WTC11 (cell line): ENCODE data around the gene PVALEF. TPM values are rescaled to one million over a fixed set of nuclear protein-coding genes. Genes with fewer than 3 reads are reported as not detected.

Experiments used
- ATAC-seq: fragments of 200-7000 bp; cut with Tn5 transposase; 2 replicates; pipeline ENCODE4 v1.10.0; 2021; ENCODE audit warnings: mild to moderate bottlenecking, moderate library complexity
- CTCF ChIA-PET: fragments of 300-600 bp; sonication (Branson Sonifier 250); formaldehyde crosslinking; loops from one replicate; lab custom pipeline; 2021; ENCODE audit warnings: antibody characterized with exemption; lab: Charles Lee
- POLR2A ChIA-PET: fragments of 350-600 bp; sonication (Branson Sonifier 250); formaldehyde crosslinking; loops from one replicate; lab custom pipeline; 2021; ENCODE audit warnings: antibody characterized with exemption; lab: Charles Lee
- DNase-seq: peaks from one replicate; pipeline ENCODE4 v3.0.0; 2021; ENCODE audit warnings: low spot score
- H3K27ac Mint-ChIP-seq: 2 replicates; pipeline ENCODE4 v1.8.0; 2021; ENCODE audit warnings: mixed read lengths
- H3K27me3 Mint-ChIP-seq: 2 replicates; pipeline ENCODE4 v1.8.0; 2021; ENCODE audit warnings: low read depth, mild to moderate bottlenecking, moderate library complexity, mixed read lengths
- H3K36me3 Mint-ChIP-seq: 2 replicates; pipeline ENCODE4 v1.8.0; 2021; ENCODE audit warnings: mixed read lengths
- H3K4me1 Mint-ChIP-seq: 2 replicates; pipeline ENCODE4 v1.8.0; 2022; ENCODE audit warnings: mixed read lengths
- H3K4me3 Mint-ChIP-seq: 2 replicates; pipeline ENCODE4 v1.8.0; 2021; ENCODE audit warnings: mild to moderate bottlenecking, moderate library complexity, mixed read lengths
- H3K9me3 Mint-ChIP-seq: 2 replicates; pipeline ENCODE4 v1.8.0; 2021; ENCODE audit warnings: mixed read lengths
- ATF1 ChIP-seq: sonication (generic); formaldehyde crosslinking; IDR thresholded peaks from 2 replicates; pipeline ENCODE4 v1.8.1; 2023; ENCODE audit warnings: mild to moderate bottlenecking, moderate library complexity, missing genetic modification reagents
- ATF6 ChIP-seq: sonication (generic); formaldehyde crosslinking; IDR thresholded peaks from 2 replicates; pipeline ENCODE4 v1.8.1; 2023; ENCODE audit warnings: mild to moderate bottlenecking, missing genetic modification reagents
- E2F5 ChIP-seq: sonication (generic); formaldehyde crosslinking; IDR thresholded peaks from 2 replicates; pipeline ENCODE4 v1.8.1; 2022; ENCODE audit warnings: mild to moderate bottlenecking, moderate library complexity, missing genetic modification reagents
- EMX1 ChIP-seq: fragments of 250-450 bp; sonication (Bioruptor Pico); IDR thresholded peaks from 2 replicates; pipeline ENCODE4 v1.8.0; 2021; ENCODE audit warnings: mild to moderate bottlenecking
- ERG ChIP-seq: fragments of 250-450 bp; sonication (Bioruptor Pico); IDR thresholded peaks from 2 replicates; pipeline ENCODE4 v1.8.0; 2021; ENCODE audit warnings: mild to moderate bottlenecking
- FOXP1 ChIP-seq: sonication (generic); formaldehyde crosslinking; IDR thresholded peaks from 2 replicates; pipeline ENCODE4 v1.8.0; 2022; ENCODE audit warnings: missing genetic modification reagents, mild to moderate bottlenecking, moderate library complexity, borderline replicate concordance
- GABPB1 ChIP-seq: sonication (generic); formaldehyde crosslinking; IDR thresholded peaks from 2 replicates; pipeline ENCODE4 v1.8.1; 2023; ENCODE audit warnings: mild to moderate bottlenecking, missing genetic modification reagents
- GTF2I ChIP-seq: fragments of 250-450 bp; sonication (Bioruptor Pico); conservative IDR thresholded peaks from 2 replicates; pipeline ENCODE4 v1.4.0; 2021; ENCODE audit warnings: mild to moderate bottlenecking
- HMGA2 ChIP-seq: fragments of 250-450 bp; sonication (Bioruptor Pico); IDR thresholded peaks from 2 replicates; pipeline ENCODE4 v1.4.0; 2021; ENCODE audit warnings: mild to moderate bottlenecking, moderate library complexity
- MYBL2 ChIP-seq: sonication (generic); formaldehyde crosslinking; IDR thresholded peaks from 2 replicates; pipeline ENCODE4 v1.8.1; 2023; ENCODE audit warnings: mild to moderate bottlenecking, moderate library complexity, missing genetic modification reagents
- OVOL2 ChIP-seq: fragments of 250-450 bp; sonication (Bioruptor Pico); IDR thresholded peaks from 2 replicates; pipeline ENCODE4 v1.9.0; 2021; ENCODE audit warnings: mild to moderate bottlenecking, borderline replicate concordance
- RELA ChIP-seq: sonication (generic); formaldehyde crosslinking; IDR thresholded peaks from 2 replicates; pipeline ENCODE4 v1.8.1; 2022; ENCODE audit warnings: missing genetic modification reagents, mild to moderate bottlenecking, borderline replicate concordance
- SOX15 ChIP-seq: fragments of 250-450 bp; sonication (Bioruptor Pico); IDR thresholded peaks from 2 replicates; pipeline ENCODE4 v1.9.0; 2021; ENCODE audit warnings: mild to moderate bottlenecking
- STAT6 ChIP-seq: sonication (generic); formaldehyde crosslinking; conservative IDR thresholded peaks from 2 replicates; pipeline ENCODE4 v1.8.1; 2023; ENCODE audit warnings: mild to moderate bottlenecking, low read depth, missing genetic modification reagents, moderate library complexity
- TP53 ChIP-seq: sonication (generic); formaldehyde crosslinking; IDR thresholded peaks from 2 replicates; pipeline ENCODE4 v1.8.1; 2023; ENCODE audit warnings: mild to moderate bottlenecking, missing genetic modification reagents
- ZNF121 ChIP-seq: sonication (generic); formaldehyde crosslinking; IDR thresholded peaks from 2 replicates; pipeline ENCODE4 v1.8.0; 2023; ENCODE audit warnings: missing genetic modification reagents
- ZNF423 ChIP-seq: fragments of 250-450 bp; sonication (Bioruptor Pico); IDR thresholded peaks from 2 replicates; pipeline ENCODE4 v2.1.2; 2022; ENCODE audit warnings: mild to moderate bottlenecking, moderate library complexity
- ZNF425 ChIP-seq: fragments of 250-450 bp; sonication (Bioruptor Pico); conservative IDR thresholded peaks from 2 replicates; pipeline ENCODE4 v1.9.0; 2021; ENCODE audit warnings: mild to moderate bottlenecking
- ZNF532 ChIP-seq: fragments of 250-450 bp; sonication (Bioruptor Pico); IDR thresholded peaks from 2 replicates; pipeline ENCODE4 v1.9.0; 2021; ENCODE audit warnings: mild to moderate bottlenecking, borderline replicate concordance
- total RNA-seq: library from RNA; stranded (reverse); gene quantifications from 3 replicates; pipeline ENCODE4 v1.2.3, GENCODE V29; 2021

PVALEF gene
- total RNA-seq, 1 experiment from 2014 or later, result not detected

- no peaks in the 10 kb centered on the region for H3K9me3 Mint-ChIP-seq
- no peaks in the 10 kb centered on the region for H3K36me3 Mint-ChIP-seq
- DNase-seq (no peak), ATAC-seq (no peak)
- POLR2A ChIA-PET, result no interaction called here
- H3K4me1 Mint-ChIP-seq, result no peaks in the 10 kb centered on the region
- H3K27me3 Mint-ChIP-seq, result no peaks in the 10 kb centered on the region
- H3K4me3 Mint-ChIP-seq, result no peak overlapping the region
- CTCF ChIA-PET, result interaction anchor here (1.9 to 2.1 kb wide), 2 partner anchors 10 to 69 kb away, joined by 4 to 8 read pairs; no protein-coding TSS in a partner anchor
- TF ChIP-seq ZNF532 (CRISPR knock-in tag), result no peak
- TF ChIP-seq MYBL2 (CRISPR knock-in tag), result no peak
- TF ChIP-seq ERG (CRISPR knock-in tag), result no peak
- no peak for TF ChIP-seq ATF1 (CRISPR knock-in tag)
- TF ChIP-seq E2F5, result no peak
- no peak for TF ChIP-seq ZNF423 (CRISPR knock-in tag)
- TF ChIP-seq TP53 (CRISPR knock-in tag), result no peak
- no peak for TF ChIP-seq ATF6
- TF ChIP-seq GABPB1, result no peak
- no peak for TF ChIP-seq SOX15 (CRISPR knock-in tag)
- no peak for TF ChIP-seq HMGA2 (CRISPR knock-in tag)
- no peak for TF ChIP-seq OVOL2
- no peak for TF ChIP-seq RELA
- TF ChIP-seq EMX1, result no peak
- TF ChIP-seq FOXP1, result no peak
- TF ChIP-seq ZNF121 (CRISPR knock-in tag), result no peak
- TF ChIP-seq STAT6 (CRISPR knock-in tag), result no peak
- TF ChIP-seq GTF2I (CRISPR knock-in tag), result no peak
- no peak for TF ChIP-seq ZNF425
- TF ChIP-seq, all 79 proteins: peak for 0
- H3K27ac Mint-ChIP-seq, result no peak overlapping the region
Measured at GRCh38 chr17:81191116-81191515, 25.8 kb downstream of the PVALEF start.
